Activated CD4-positive, alpha-beta T cell treated with anti-CD3 and anti-CD28 coated beads, Interleukin-2, amount 10 ng/mL, durations not matched to agents 7 days and 5 days (primary cell): ENCODE data around the gene ASIC4. TPM values are rescaled to one million over a fixed set of nuclear protein-coding genes. Genes with fewer than 3 reads are reported as not detected.

ENCODE experiments used
- CTCF ChIA-PET: fragments of 350-600 bp; sonication (Branson Sonifier 250); formaldehyde crosslinking; loops from one replicate; lab custom pipeline; 2021; ENCODE audit warnings: antibody characterized with exemption; lab: Charles Lee
- POLR2A ChIA-PET: fragments of 350-600 bp; sonication (Branson Sonifier 250); formaldehyde crosslinking; loops from one replicate; lab custom pipeline; 2021; ENCODE audit warnings: antibody characterized with exemption; lab: Charles Lee
- DNase-seq: peaks from one replicate; pipeline ENCODE4 v3.0.0-alpha.2; 2020
- H3K27ac Mint-ChIP-seq: one replicate; pipeline ENCODE4 v1.8.0; 2021; ENCODE audit warnings: mild to moderate bottlenecking, moderate library complexity, mixed read lengths
- H3K27me3 Mint-ChIP-seq: one replicate; pipeline ENCODE4 v1.8.0; 2021; ENCODE audit warnings: mixed read lengths
- H3K36me3 Mint-ChIP-seq: one replicate; pipeline ENCODE4 v1.8.0; 2021; ENCODE audit warnings: low read depth, mixed read lengths
- H3K4me1 Mint-ChIP-seq: one replicate; pipeline ENCODE4 v1.8.0; 2021; ENCODE audit warnings: mixed read lengths
- H3K4me3 Mint-ChIP-seq: one replicate; pipeline ENCODE4 v1.8.0; 2021; ENCODE audit warnings: mild to moderate bottlenecking, moderate library complexity, mixed read lengths
- H3K9me3 Mint-ChIP-seq: one replicate; pipeline ENCODE4 v1.8.0; 2021; ENCODE audit warnings: mixed read lengths
- total RNA-seq, 2 experiments: library from RNA; stranded (reverse); gene quantifications; one replicate each; pipeline ENCODE4 v1.2.3, GENCODE V29; 2021

ASIC4 gene
- total RNA-seq, 2 experiments from 2014 or later, result not detected

- H3K36me3 Mint-ChIP-seq, result no peaks in the 10 kb centered on the region
- no peak overlapping the region for H3K4me3 Mint-ChIP-seq
- no peaks in the 10 kb centered on the region for H3K4me1 Mint-ChIP-seq
- no peak overlapping the region for H3K27ac Mint-ChIP-seq
- ChIA-PET CTCF (interaction anchor here (1.5 to 2.3 kb wide), 2 partner anchors 16 to 27 kb away, joined by 3 to 11 read pairs; no protein-coding TSS in a partner anchor), POLR2A (no interaction called here)
- no peaks in the 10 kb centered on the region for H3K9me3 Mint-ChIP-seq
- DNase-seq, result no peak
- H3K27me3 Mint-ChIP-seq, result peaks cover 14% of the 10 kb centered on the region
Measured at GRCh38 chr2:219557320-219557719, 43.0 kb downstream of the ASIC4 start.

DNA sequence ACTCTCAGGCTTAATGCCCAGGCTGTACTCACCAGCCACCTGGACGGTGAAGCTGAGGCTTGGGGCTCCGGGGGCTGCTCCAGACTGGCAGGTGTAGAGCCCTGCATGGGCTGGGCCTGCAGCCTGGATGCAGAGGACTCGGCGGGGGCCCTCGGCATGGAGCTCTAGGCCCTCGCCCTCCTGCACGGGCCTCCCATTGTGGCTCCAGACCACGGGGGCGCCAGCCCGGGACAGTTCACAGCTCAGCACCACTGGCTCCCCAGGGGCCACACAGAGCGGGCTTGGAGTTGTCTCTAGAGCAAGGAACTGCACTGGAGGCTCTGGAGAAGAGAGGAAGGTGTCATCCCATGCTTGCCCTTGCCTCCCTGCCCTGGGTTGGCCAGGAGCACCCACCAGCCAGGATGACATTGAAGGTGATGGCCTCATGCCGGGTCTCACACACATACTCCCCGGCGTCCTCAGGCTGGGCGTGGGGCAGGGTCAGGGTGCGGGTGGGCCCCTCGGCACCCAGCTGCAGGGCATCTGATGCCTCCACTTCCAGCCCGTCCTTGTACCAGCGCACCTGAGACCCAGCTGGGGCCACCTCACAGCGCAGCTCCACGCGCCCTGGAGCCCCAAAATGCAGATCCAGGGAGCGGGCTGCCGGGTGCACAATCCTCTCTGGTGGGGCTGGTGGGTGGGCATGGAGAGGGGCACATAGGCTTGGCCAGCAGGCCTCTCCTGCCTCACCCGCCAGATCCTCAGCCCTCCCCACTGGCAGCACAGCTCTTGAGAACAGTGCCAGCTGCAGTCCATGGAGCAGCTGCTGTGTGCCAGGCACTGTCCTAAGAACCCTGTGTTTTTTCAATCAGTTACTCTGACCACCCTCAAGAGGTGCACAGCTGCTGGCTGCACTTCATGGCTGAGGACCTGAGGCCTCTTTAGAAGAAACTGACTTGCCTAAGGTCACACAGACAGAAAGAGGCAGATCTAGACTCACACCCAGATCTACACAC lies 43.8 kb downstream of the ASIC4 start:
- no peaks in the 10 kb centered on the region for H3K36me3 Mint-ChIP-seq
- POLR2A ChIA-PET, result no interaction called here
- no peaks in the 10 kb centered on the region for H3K4me1 Mint-ChIP-seq

GRCh38 chr2:219559156-219559915 lies 45.1 kb downstream of the ASIC4 start:
- Mint-ChIP-seq H3K27ac (no peak overlapping the region), H3K9me3 (no peaks in the 10 kb centered on the region), H3K27me3 (peaks cover 5% of the 10 kb centered on the region), H3K4me3 (no peak overlapping the region), H3K36me3 (no peaks in the 10 kb centered on the region), H3K4me1 (no peaks in the 10 kb centered on the region)
- POLR2A ChIA-PET, result no interaction called here
- CTCF ChIA-PET, result interaction anchor here (0.5 to 2.5 kb wide), 8 partner anchors 9 to 1900 kb away, joined by 3 to 16 read pairs (median 5); partner anchors contain the start of genes CHPF and TMEM198
- no peak for DNase-seq

More for the DNA sequence above, 43.8 kb downstream of the ASIC4 start:
- Mint-ChIP-seq H3K9me3 (no peaks in the 10 kb centered on the region), H3K27ac (no peak overlapping the region), H3K4me3 (no peak overlapping the region), H3K27me3 (peaks cover 13% of the 10 kb centered on the region)
- CTCF ChIA-PET, result interaction anchor here (1.5 to 2.3 kb wide), 2 partner anchors 16 to 28 kb away, joined by 3 to 11 read pairs; no protein-coding TSS in a partner anchor
- DNase-seq, result no peak

DNA sequence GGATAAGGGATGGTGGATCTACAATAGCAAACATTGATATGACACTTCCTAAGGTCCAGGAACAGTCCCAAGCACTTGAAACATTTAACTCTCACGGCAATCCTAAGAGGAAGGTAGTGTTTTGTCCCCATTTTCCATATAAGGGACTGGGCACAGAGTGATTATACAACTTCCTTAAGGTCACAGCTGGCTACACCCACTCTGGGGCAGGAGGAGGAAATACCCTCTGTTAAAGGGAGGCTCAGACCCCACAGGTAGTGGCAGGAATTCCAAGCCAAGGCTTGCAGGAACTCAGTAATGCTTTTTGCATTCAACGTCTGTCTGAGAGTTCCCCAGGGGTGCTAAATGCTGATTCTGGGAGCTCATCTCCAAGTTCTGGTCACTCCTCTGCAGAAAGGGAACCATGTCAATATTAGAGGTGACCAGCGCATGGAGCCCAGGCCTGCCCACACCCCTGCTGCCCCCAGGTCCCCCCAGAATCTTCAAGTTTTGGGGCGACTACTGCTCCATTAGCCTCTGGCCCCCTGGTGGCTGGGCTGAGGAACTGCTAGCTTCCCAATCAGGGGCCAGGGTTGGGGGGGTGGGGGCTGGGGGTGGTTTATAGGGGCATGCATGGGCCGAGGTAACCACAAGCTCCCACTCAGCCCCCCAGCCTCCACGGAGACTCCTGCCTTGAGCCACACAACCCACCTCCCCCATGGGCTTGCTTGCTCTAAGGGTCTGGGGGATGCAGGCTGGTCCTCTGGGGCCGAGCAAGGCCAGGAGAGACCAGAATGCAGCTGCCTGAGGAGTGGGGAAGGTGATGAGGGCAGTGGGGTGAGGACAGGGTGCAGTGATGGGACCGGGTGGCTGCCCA lies 46.0 kb downstream of the ASIC4 start:
- Mint-ChIP-seq H3K9me3 (no peaks in the 10 kb centered on the region), H3K36me3 (no peaks in the 10 kb centered on the region), H3K27ac (no peak overlapping the region), H3K27me3 (peaks cover 5% of the 10 kb centered on the region), H3K4me3 (no peak overlapping the region), H3K4me1 (no peaks in the 10 kb centered on the region)
- ChIA-PET CTCF (interaction anchor here (0.5 to 2.5 kb wide), 12 partner anchors 9 to 1958 kb away, joined by 3 to 16 read pairs (median 4); partner anchors contain the start of genes CHPF and TMEM198), POLR2A (no interaction called here)
- DNase-seq, result no peak

DNA sequence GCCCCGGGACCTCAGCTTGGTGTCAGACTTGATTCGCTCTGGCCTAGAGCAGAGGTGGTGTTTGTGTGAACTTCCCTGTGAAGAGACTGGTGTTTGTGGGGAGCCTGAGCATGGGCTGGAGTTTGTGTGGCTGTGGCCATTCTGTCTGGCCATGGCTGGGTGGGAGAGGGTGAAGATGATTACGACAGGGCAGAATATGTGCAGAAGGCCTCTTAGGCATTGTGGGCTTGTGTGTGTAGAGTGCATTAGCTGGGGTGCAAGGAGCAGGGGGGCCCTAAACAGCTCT lies 46.6 kb downstream of the ASIC4 start:
- H3K9me3 Mint-ChIP-seq, result no peaks in the 10 kb centered on the region
- H3K4me3 Mint-ChIP-seq, result no peak overlapping the region
- no peak for DNase-seq
- POLR2A ChIA-PET, result no interaction called here
- CTCF ChIA-PET, result interaction anchor here (0.6 to 2.5 kb wide), 10 partner anchors 10 to 1958 kb away, joined by 3 to 16 read pairs (median 5); partner anchors contain the start of genes CHPF and TMEM198
- peaks cover 5% of the 10 kb centered on the region for H3K27me3 Mint-ChIP-seq
- no peak overlapping the region for H3K27ac Mint-ChIP-seq
- H3K36me3 Mint-ChIP-seq, result no peaks in the 10 kb centered on the region
- H3K4me1 Mint-ChIP-seq, result no peaks in the 10 kb centered on the region

- Mint-ChIP-seq H3K27ac (no peak overlapping the region), H3K4me1 (no peaks in the 10 kb centered on the region), H3K9me3 (no peaks in the 10 kb centered on the region), H3K36me3 (no peaks in the 10 kb centered on the region), H3K27me3 (peaks cover 5% of the 10 kb centered on the region), H3K4me3 (no peak overlapping the region)
- CTCF ChIA-PET, result interaction anchor here (1.0 to 2.5 kb wide), 7 partner anchors 9 to 51 kb away, joined by 3 to 16 read pairs (median 6); no protein-coding TSS in a partner anchor
- POLR2A ChIA-PET, result no interaction called here
- no peak for DNase-seq
Measured at GRCh38 chr2:219561179-219562048, 47.1 kb downstream of the ASIC4 start.

GRCh38 chr2:219562049-219563020 lies 48.1 kb downstream of the ASIC4 start:
- no peaks in the 10 kb centered on the region for H3K9me3 Mint-ChIP-seq
- CTCF ChIA-PET, result interaction anchor here (1.1 to 1.5 kb wide), 3 partner anchors 10 to 27 kb away, joined by 3 to 6 read pairs (median 4); no protein-coding TSS in a partner anchor
- no peaks in the 10 kb centered on the region for H3K4me1 Mint-ChIP-seq
- H3K4me3 Mint-ChIP-seq, result no peak overlapping the region
- peaks cover 5% of the 10 kb centered on the region for H3K27me3 Mint-ChIP-seq
- DNase-seq, result no peak
- H3K36me3 Mint-ChIP-seq, result no peaks in the 10 kb centered on the region
- no peak overlapping the region for H3K27ac Mint-ChIP-seq
- POLR2A ChIA-PET, result no interaction called here

- Mint-ChIP-seq H3K4me3 (no peak overlapping the region), H3K36me3 (no peaks in the 10 kb centered on the region), H3K9me3 (no peaks in the 10 kb centered on the region), H3K4me1 (no peaks in the 10 kb centered on the region), H3K27me3 (peaks cover 7% of the 10 kb centered on the region), H3K27ac (no peak overlapping the region)
- ChIA-PET POLR2A (no interaction called here), CTCF (interaction anchor here (0.9 to 1.5 kb wide), 3 partner anchors 22 to 28 kb away, joined by 3 to 4 read pairs (median 3); no protein-coding TSS in a partner anchor)
- no peak for DNase-seq
Measured at GRCh38 chr2:219563271-219563928, 49.1 kb downstream of the ASIC4 start.

DNA sequence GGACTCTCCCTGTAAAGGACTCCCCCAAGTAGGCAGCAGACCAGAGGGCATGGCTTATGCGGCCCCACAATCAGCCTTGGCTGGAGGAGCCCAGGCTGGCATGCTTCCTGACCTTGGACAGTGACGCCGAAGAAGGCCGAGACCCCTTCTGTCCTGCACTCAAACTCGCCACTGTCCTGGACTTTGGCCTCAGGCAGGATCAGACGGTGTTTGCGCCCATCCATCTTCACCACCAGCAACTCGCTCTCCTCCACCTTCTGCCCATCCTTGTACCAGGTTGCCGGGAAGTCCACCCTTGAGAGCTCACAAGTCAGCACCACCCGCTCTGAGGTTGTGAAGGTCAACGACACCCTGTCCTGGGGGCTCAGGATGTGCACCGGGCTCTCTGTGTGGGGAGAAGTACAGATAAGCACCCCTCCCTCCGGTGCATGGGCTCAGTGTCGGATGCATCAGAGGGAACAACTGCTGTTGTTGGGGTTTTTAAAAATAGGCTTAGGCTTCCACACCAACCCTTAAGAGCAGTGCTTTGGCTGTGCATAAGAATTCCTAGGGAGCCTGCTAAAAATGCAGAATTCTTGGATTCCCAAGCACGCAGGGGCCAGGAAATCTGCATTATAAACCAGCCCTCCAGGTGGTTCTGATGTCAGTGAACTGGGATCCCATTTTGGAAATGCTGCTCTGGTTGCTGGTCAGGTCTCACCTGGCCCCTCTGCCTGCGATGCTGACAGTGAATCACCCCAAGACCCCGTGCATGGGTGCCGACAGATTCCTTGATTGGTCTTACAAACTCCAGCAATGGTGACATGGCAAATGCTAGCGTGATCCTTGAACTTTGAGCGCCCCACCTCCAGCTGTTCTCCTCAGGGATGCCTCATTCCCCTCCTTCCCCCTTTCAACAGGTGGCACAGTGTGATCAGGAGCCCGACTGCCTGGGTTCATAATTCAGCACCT lies 51.1 kb downstream of the ASIC4 start:
- DNase-seq, result no peak
- Mint-ChIP-seq H3K36me3 (no peaks in the 10 kb centered on the region), H3K9me3 (no peaks in the 10 kb centered on the region), H3K4me1 (no peaks in the 10 kb centered on the region), H3K27ac (no peak overlapping the region), H3K4me3 (no peak overlapping the region), H3K27me3 (peaks cover 19% of the 10 kb centered on the region)
- ChIA-PET POLR2A (no interaction called here), CTCF (no interaction called here)
